ENCODE measurements around the gene MAPT.

DNA sequence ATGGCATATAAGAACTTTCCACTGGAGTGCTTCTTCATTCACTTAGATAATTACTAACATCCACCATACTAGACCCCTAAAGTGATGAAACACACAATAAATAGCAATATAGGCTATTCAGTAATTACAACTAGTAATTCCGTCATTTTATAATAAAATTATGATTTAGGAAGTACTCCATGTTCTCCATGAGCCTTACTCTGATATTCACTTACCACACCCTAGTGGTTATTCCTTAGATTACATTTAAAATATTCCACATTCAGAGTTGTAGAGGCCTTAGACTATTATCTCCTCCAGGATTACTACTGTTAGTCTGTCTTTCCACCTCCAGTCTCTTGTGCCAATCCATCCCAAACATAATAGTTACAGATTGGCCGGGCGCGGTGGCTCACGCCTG, 167.1 kb downstream of the MAPT start:
- TF ChIP-seq, protein P1, sequence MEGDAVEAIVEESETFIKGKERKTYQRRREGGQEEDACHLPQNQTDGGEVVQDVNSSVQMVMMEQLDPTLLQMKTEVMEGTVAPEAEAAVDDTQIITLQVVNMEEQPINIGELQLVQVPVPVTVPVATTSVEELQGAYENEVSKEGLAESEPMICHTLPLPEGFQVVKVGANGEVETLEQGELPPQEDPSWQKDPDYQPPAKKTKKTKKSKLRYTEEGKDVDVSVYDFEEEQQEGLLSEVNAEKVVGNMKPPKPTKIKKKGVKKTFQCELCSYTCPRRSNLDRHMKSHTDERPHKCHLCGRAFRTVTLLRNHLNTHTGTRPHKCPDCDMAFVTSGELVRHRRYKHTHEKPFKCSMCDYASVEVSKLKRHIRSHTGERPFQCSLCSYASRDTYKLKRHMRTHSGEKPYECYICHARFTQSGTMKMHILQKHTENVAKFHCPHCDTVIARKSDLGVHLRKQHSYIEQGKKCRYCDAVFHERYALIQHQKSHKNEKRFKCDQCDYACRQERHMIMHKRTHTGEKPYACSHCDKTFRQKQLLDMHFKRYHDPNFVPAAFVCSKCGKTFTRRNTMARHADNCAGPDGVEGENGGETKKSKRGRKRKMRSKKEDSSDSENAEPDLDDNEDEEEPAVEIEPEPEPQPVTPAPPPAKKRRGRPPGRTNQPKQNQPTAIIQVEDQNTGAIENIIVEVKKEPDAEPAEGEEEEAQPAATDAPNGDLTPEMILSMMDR (IDR thresholded peaks at IDR 0.05; ENCODE audit: poor library complexity) = peak; percentile 19
- TF ChIP-seq EZH2 (IDR thresholded peaks at IDR 0.05; ENCODE audit: borderline replicate concordance) = no peak
